HCT116 (cell line): ENCODE measurements around the gene TYRP1. TPM values are rescaled to one million over a fixed set of nuclear protein-coding genes. Genes with fewer than 3 reads are reported as not detected.

Source experiments
- ATAC-seq: fragments of 200-7000 bp; cut with Tn5 transposase; 2 replicates; pipeline ENCODE4 v1.9.1; 2020; ENCODE audit warnings: mild to moderate bottlenecking, moderate library complexity
- BruUV-seq: library from RNA; stranded (reverse); fragments of 400-500 nt; replicated peaks from 2 replicates; lab custom pipeline; 2021; lab: Mats Ljungman, UMichigan
- CTCF ChIA-PET: fragments of 300-600 bp; sonication (Branson Sonifier 250); formaldehyde crosslinking; loops from one replicate; lab custom pipeline; 2021; ENCODE audit warnings: antibody characterized with exemption; lab: Charles Lee
- POLR2A ChIA-PET: fragments of 300-600, 350-600 bp; sonication (Branson Sonifier 250); formaldehyde crosslinking; loops from one replicate; lab custom pipeline; 2021; ENCODE audit warnings: antibody characterized with exemption; lab: Charles Lee
- RAD21 ChIA-PET, 2 experiments: fragments of 300-600 bp; sonication (Branson Sonifier 250); formaldehyde crosslinking; loops; one replicate each; lab custom pipeline; 2023; ENCODE audit warnings: low total read pairs in 2 of 2; ENCODE audit not compliant: uncharacterized antibody in 2 of 2, unreplicated experiment in 2 of 2, low non-redundant PET in 1 of 2; lab: Charles Lee
- DNase-seq: peaks from one replicate; pipeline ENCODE4 v3.0.0-alpha.2; 2010; ENCODE audit warnings: low read depth, low spot score
- H2AFZ ChIP-seq: fragments of 200-600 bp; shearing (Covaris generic), sonication (generic); 2 replicates; pipeline ENCODE4 v1.6.1; 2017; ENCODE audit warnings: low read depth, mixed run types, mixed read lengths, antibody characterized with exemption, low read length; ENCODE audit not compliant: poor library complexity, severe bottlenecking
- H3K27ac ChIP-seq: 2 replicates; pipeline ENCODE4 v1.5.1; 2012; ENCODE audit warnings: low read depth, low read length
- H3K27me3 ChIP-seq: fragments of 200-600 bp; sonication (generic); 2 replicates; pipeline ENCODE4 v1.6.1; 2016; ENCODE audit warnings: mixed run types, low read length, mixed read lengths; ENCODE audit not compliant: insufficient read depth
- H3K36me3 ChIP-seq, 2 experiments: fragments of 200-500 bp in 1 of 2; fragments of 200-600 bp in 1 of 2; sonication (Bioruptor generic) in 1 of 2; sonication (generic) in 1 of 2; 2 replicates each; pipeline versions ENCODE4 v1.5.1 to v1.6.1; 2014 to 2016; ENCODE audit warnings: low read length in 2 of 2, inconsistent platforms in 1 of 2, mixed read lengths in 1 of 2, mixed run types in 1 of 2; ENCODE audit not compliant: insufficient read depth in 2 of 2, control insufficient read depth in 1 of 2
- H3K4me1 ChIP-seq, 2 experiments: fragments of 200-600 bp in 1 of 2; sonication (generic) in 1 of 2; 2 replicates each; pipeline versions ENCODE4 v1.5.1 to v1.6.1; 2012 to 2017; ENCODE audit warnings: low read length in 2 of 2, inconsistent platforms in 1 of 2, mild to moderate bottlenecking in 1 of 2, mixed read lengths in 1 of 2, mixed run types in 1 of 2, moderate library complexity in 1 of 2; ENCODE audit not compliant: insufficient read depth in 2 of 2, control insufficient read depth in 1 of 2
- H3K4me2 ChIP-seq: fragments of 200-600 bp; sonication (generic); 2 replicates; pipeline ENCODE4 v1.6.1; 2017; ENCODE audit warnings: mixed run types, low read length, mixed read lengths
- H3K4me3 ChIP-seq, 2 experiments: fragments of 200-600 bp in 1 of 2; sonication (generic) in 1 of 2; replicated peaks in 1 of 2; 2 replicates each; pipeline ENCODE4 v1.5.1; 2011 to 2016; ENCODE audit warnings: low read length in 2 of 2, control low read depth in 1 of 2, low read depth in 1 of 2, mild to moderate bottlenecking in 1 of 2, mixed read lengths in 1 of 2, mixed run types in 1 of 2
- H3K79me2 ChIP-seq: fragments of 200-600 bp; sonication (generic); 2 replicates; pipeline ENCODE4 v1.6.1; 2017; ENCODE audit warnings: mild to moderate bottlenecking, mixed run types, low read length, moderate library complexity, mixed read lengths; ENCODE audit not compliant: insufficient read depth
- H3K9ac ChIP-seq: fragments of 200-600 bp; sonication (generic); 2 replicates; pipeline ENCODE4 v1.6.1; 2016; ENCODE audit warnings: low read length, mixed read lengths
- H3K9me2 ChIP-seq: fragments of 200-600 bp; sonication (generic), shearing (Covaris generic); 2 replicates; pipeline ENCODE4 v1.6.1; 2017; ENCODE audit warnings: mixed run types, mild to moderate bottlenecking, moderate library complexity; ENCODE audit not compliant: insufficient read depth
- H3K9me3 ChIP-seq, 2 experiments: fragments of 200-500 bp in 1 of 2; fragments of 200-600 bp in 1 of 2; sonication (Bioruptor generic) in 1 of 2; sonication (generic) in 1 of 2; 2 replicates each; pipeline ENCODE4 v1.6.1; 2014 to 2017; ENCODE audit warnings: low read length in 2 of 2, mixed read lengths in 2 of 2, inconsistent platforms in 1 of 2, low read depth in 1 of 2, mild to moderate bottlenecking in 1 of 2, mixed run types in 1 of 2, moderate library complexity in 1 of 2; ENCODE audit not compliant: control insufficient read depth in 1 of 2, insufficient read depth in 1 of 2
- H4K20me1 ChIP-seq: fragments of 200-600 bp; sonication (generic), shearing (Covaris generic); 2 replicates; pipeline ENCODE4 v1.6.1; 2017; ENCODE audit warnings: mixed run types, mild to moderate bottlenecking, moderate library complexity; ENCODE audit not compliant: insufficient read depth
- CBX3 ChIP-seq: IDR thresholded peaks from 2 replicates; pipeline ENCODE4 v1.6.1; 2012; ENCODE audit warnings: low read depth
- CEBPB ChIP-seq: IDR thresholded peaks from 2 replicates; pipeline ENCODE4 v1.6.1; 2012; ENCODE audit warnings: low read depth
- EGR1 ChIP-seq: IDR thresholded peaks from 2 replicates; pipeline ENCODE4 v1.6.1; 2012; ENCODE audit warnings: low read depth
- EZH2 ChIP-seq: fragments of 200-600 bp; sonication (generic); IDR thresholded peaks from 2 replicates; pipeline ENCODE4 v1.6.1; 2017; ENCODE audit warnings: antibody characterized with exemption, mixed run types
- EZH2phosphoT487 ChIP-seq: fragments of 200-600 bp; IDR thresholded peaks from 2 replicates; pipeline ENCODE4 v1.6.1; 2018; ENCODE audit warnings: antibody characterized with exemption, borderline replicate concordance
- FOSL1 ChIP-seq: IDR thresholded peaks from 2 replicates; pipeline ENCODE4 v1.6.1; 2012; ENCODE audit warnings: low read depth
- JUND ChIP-seq: IDR thresholded peaks from 2 replicates; pipeline ENCODE4 v1.6.1; 2012
- POLR2A ChIP-seq: IDR thresholded peaks from 2 replicates; pipeline ENCODE4 v1.7.0; 2011; ENCODE audit warnings: borderline replicate concordance; ENCODE audit not compliant: insufficient read depth, insufficient read length; ENCODE audit errors: extremely low read depth
- POLR2AphosphoS5 ChIP-seq: IDR thresholded peaks from 2 replicates; pipeline ENCODE4 v1.6.1; 2011; ENCODE audit warnings: mild to moderate bottlenecking, low read depth, low read length, moderate library complexity
- RAD21 ChIP-seq: IDR thresholded peaks from 2 replicates; pipeline ENCODE4 v1.6.1; 2012; ENCODE audit warnings: low read depth, mild to moderate bottlenecking
- SIN3A ChIP-seq: IDR thresholded peaks from 2 replicates; pipeline ENCODE4 v1.6.1; 2012; ENCODE audit warnings: low read depth
- SP1 ChIP-seq: IDR thresholded peaks from 2 replicates; pipeline ENCODE4 v1.6.1; 2012; ENCODE audit warnings: low read depth
- SRF ChIP-seq: IDR thresholded peaks from 2 replicates; pipeline ENCODE4 v1.6.1; 2012; ENCODE audit warnings: low read depth
- TCF7L2 ChIP-seq: IDR thresholded peaks from 2 replicates; pipeline ENCODE4 v1.7.0; 2011; ENCODE audit warnings: borderline replicate concordance, inconsistent platforms; ENCODE audit not compliant: insufficient read depth, insufficient read length; ENCODE audit errors: extremely low read depth
- YY1 ChIP-seq: IDR thresholded peaks from 2 replicates; pipeline ENCODE4 v1.6.1; 2011; ENCODE audit warnings: low read length, low read depth, moderate library complexity, mild to moderate bottlenecking; ENCODE audit not compliant: insufficient replicate concordance; ENCODE audit errors: extremely low read depth
- ZFX ChIP-seq: fragments of 450-650 bp; IDR thresholded peaks from 2 replicates; pipeline ENCODE4 v1.6.1; 2017
- intact Hi-C: fragments of 100-400 bp; cut with micrococcal nuclease; formaldehyde crosslinking; loops from 2 replicates; pipeline ENCODE4 v1.10.0; 2022
- total RNA-seq: library from RNA; stranded (reverse); gene quantifications from one replicate; pipeline ENCODE4 v1.2.1, GENCODE V29; 2021; ENCODE audit not compliant: unreplicated experiment
- TF ChIP-seq, protein P1 (sequence below), 3 experiments: fragments of 200-600 bp in 1 of 3; sonication (generic) in 1 of 3; IDR thresholded peaks in 2 of 3; conservative IDR thresholded peaks in 1 of 3; 2 replicates each; pipeline ENCODE4 v1.5.1; 2012 to 2017; ENCODE audit warnings: low read depth in 2 of 3, low read length in 2 of 3, antibody characterized with exemption in 1 of 3, borderline replicate concordance in 1 of 3, control low read depth in 1 of 3, mild to moderate bottlenecking in 1 of 3, mixed read lengths in 1 of 3, mixed run types in 1 of 3, moderate library complexity in 1 of 3; ENCODE audit not compliant: insufficient read depth in 1 of 3
- TF ChIP-seq, protein P2 (sequence below): IDR thresholded peaks from 2 replicates; pipeline ENCODE4 v1.6.1; 2012
- TF ChIP-seq, protein P3 (sequence below): IDR thresholded peaks from 2 replicates; pipeline ENCODE4 v1.6.1; 2012

TYRP1 gene
- total RNA-seq, 1 experiment from 2014 or later: not detected

DNA sequence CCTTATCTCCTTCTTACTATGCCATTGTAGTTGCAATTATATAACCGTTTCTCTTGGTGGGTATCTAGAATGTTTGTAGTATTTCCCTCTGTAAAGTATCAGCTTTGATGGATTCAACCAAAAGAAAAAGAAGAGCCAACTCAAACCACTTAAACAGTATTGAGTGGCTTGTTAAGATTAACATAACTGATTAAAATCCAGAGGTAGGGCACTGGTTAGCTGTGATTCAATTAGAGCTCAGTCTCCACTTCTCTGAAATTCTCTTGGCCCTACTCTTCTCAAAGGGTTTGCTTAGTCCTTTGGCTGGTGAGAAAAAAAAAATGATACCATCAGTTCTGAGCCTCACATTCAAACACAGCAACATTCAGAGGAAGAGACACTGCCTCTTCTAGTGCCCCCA lies 37.0 kb downstream of the TYRP1 start:
- Histone ChIP-seq H3K4me1 (no peaks in the 10 kb centered on the region), H3K4me3 (no peak overlapping the region), H4K20me1 (no peaks in the 10 kb centered on the region), H3K9me2 (no peaks in the 10 kb centered on the region; the same call in 1 of the 2 replicates), H3K9me3 (no peaks in the 10 kb centered on the region), H3K9ac (no peak overlapping the region), H3K27ac (no peak overlapping the region), H3K4me2 (no peak overlapping the region), H2AFZ (no peak overlapping the region), H3K36me3 (no peaks in the 10 kb centered on the region), H3K27me3 (no peaks in the 10 kb centered on the region), H3K79me2 (no peaks in the 10 kb centered on the region)
- CTCF ChIA-PET: no interaction called here
- no TSS peak for BruUV-seq
- no peak for DNase-seq
- POLR2A ChIA-PET: interaction anchor here (1.2 kb wide), 1 partner anchor 46 kb away, joined by 3 read pairs; no protein-coding TSS in a partner anchor
- ATAC-seq: no peak
- TF ChIP-seq, protein P1, sequence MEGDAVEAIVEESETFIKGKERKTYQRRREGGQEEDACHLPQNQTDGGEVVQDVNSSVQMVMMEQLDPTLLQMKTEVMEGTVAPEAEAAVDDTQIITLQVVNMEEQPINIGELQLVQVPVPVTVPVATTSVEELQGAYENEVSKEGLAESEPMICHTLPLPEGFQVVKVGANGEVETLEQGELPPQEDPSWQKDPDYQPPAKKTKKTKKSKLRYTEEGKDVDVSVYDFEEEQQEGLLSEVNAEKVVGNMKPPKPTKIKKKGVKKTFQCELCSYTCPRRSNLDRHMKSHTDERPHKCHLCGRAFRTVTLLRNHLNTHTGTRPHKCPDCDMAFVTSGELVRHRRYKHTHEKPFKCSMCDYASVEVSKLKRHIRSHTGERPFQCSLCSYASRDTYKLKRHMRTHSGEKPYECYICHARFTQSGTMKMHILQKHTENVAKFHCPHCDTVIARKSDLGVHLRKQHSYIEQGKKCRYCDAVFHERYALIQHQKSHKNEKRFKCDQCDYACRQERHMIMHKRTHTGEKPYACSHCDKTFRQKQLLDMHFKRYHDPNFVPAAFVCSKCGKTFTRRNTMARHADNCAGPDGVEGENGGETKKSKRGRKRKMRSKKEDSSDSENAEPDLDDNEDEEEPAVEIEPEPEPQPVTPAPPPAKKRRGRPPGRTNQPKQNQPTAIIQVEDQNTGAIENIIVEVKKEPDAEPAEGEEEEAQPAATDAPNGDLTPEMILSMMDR (IDR thresholded peaks at IDR 0.05 in 2 of 3, conservative IDR thresholded peaks at IDR 0.05 in 1 of 3; ENCODE audit: borderline replicate concordance in 1 of 3, insufficient read depth in 1 of 3, low read depth in 2 of 3, low read length in 2 of 3): no peak
- TF ChIP-seq CBX3 (no peak), SIN3A (no peak), JUND (no peak), EZH2phosphoT487 (no peak), EZH2 (no peak), CEBPB (no peak), POLR2AphosphoS5 (no peak), SRF (no peak), EGR1 (no peak), YY1 (no peak), RAD21 (no peak), FOSL1 (no peak), SP1 (no peak), ZFX (no peak), POLR2A (no peak), TCF7L2 (no peak)
- TF ChIP-seq, protein P2, sequence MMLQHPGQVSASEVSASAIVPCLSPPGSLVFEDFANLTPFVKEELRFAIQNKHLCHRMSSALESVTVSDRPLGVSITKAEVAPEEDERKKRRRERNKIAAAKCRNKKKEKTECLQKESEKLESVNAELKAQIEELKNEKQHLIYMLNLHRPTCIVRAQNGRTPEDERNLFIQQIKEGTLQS: no peak
- TF ChIP-seq, protein P3, sequence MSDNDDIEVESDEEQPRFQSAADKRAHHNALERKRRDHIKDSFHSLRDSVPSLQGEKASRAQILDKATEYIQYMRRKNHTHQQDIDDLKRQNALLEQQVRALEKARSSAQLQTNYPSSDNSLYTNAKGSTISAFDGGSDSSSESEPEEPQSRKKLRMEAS: no peak
- RAD21 ChIA-PET: no interaction called here
- intact Hi-C loops: no loop called here
